Mesenchymal stem cell (in vitro differentiated cells and primary cell): Measurements from ENCODE around the gene HOMER2.

ENCODE experiments used
- DNase-seq: peaks from one replicate; pipeline ENCODE4 v3.0.0-alpha.2; 2013
- H2AFZ ChIP-seq: one replicate; pipeline ENCODE4 v1.6.1; 2013; ENCODE audit warnings: low read depth, mild to moderate bottlenecking, control low read depth, inconsistent platforms, low read length, moderate library complexity
- H2AK5ac ChIP-seq: 2 replicates; pipeline ENCODE4 v1.6.1; 2013; ENCODE audit warnings: low read length, moderate library complexity, mild to moderate bottlenecking, inconsistent platforms; ENCODE audit not compliant: severe bottlenecking
- H2BK120ac ChIP-seq: one replicate; pipeline ENCODE4 v1.6.1; 2013; ENCODE audit warnings: low read depth, mild to moderate bottlenecking, inconsistent platforms, low read length, moderate library complexity
- H2BK12ac ChIP-seq, 2 experiments: one replicate each; pipeline ENCODE4 v1.6.1; 2013; ENCODE audit warnings: inconsistent platforms in 2 of 2, low read length in 2 of 2, mild to moderate bottlenecking in 2 of 2, moderate library complexity in 2 of 2, control low read depth in 1 of 2
- H2BK15ac ChIP-seq: one replicate; pipeline ENCODE4 v1.6.1; 2013; ENCODE audit warnings: mild to moderate bottlenecking, low read depth, inconsistent platforms; ENCODE audit not compliant: poor library complexity, severe bottlenecking
- H2BK5ac ChIP-seq: 2 replicates; pipeline ENCODE4 v1.6.1; 2013; ENCODE audit warnings: low read depth, mild to moderate bottlenecking, low read length, control low read depth, inconsistent platforms; ENCODE audit not compliant: poor library complexity, severe bottlenecking
- H3K14ac ChIP-seq, 2 experiments: one replicate each; pipeline ENCODE4 v1.6.1; 2013; ENCODE audit warnings: inconsistent platforms in 2 of 2, low read length in 2 of 2, control low read depth in 1 of 2, mild to moderate bottlenecking in 1 of 2, moderate library complexity in 1 of 2
- H3K18ac ChIP-seq, 2 experiments: one replicate each; pipeline ENCODE4 v1.6.1; 2013; ENCODE audit warnings: inconsistent platforms in 2 of 2, low read length in 2 of 2, control low read depth in 1 of 2, low read depth in 1 of 2, mild to moderate bottlenecking in 1 of 2
- H3K23ac ChIP-seq, 2 experiments: one replicate each; pipeline ENCODE4 v1.6.1; 2013; ENCODE audit warnings: inconsistent platforms in 2 of 2, low read length in 2 of 2, mild to moderate bottlenecking in 2 of 2, moderate library complexity in 2 of 2, control low read depth in 1 of 2
- H3K27ac ChIP-seq: 2 replicates; pipeline ENCODE4 v1.5.1; 2013; ENCODE audit warnings: mild to moderate bottlenecking, moderate library complexity, low read length, control low read depth, inconsistent platforms; ENCODE audit not compliant: poor library complexity, severe bottlenecking
- H3K27me3 ChIP-seq, 2 experiments: 2 replicates each; pipeline versions ENCODE4 v1.6.1 to v1.7.0; 2013; ENCODE audit warnings: low read length in 2 of 2, mild to moderate bottlenecking in 2 of 2, moderate library complexity in 2 of 2, control low read depth in 1 of 2, inconsistent platforms in 1 of 2; ENCODE audit not compliant: control insufficient read depth in 1 of 2, insufficient read depth in 1 of 2
- H3K36me3 ChIP-seq, 2 experiments: 2 replicates each; pipeline versions ENCODE4 v1.6.1 to v1.7.0; 2013; ENCODE audit warnings: low read length in 2 of 2, control low read depth in 1 of 2, inconsistent platforms in 1 of 2, low read depth in 1 of 2, mild to moderate bottlenecking in 1 of 2; ENCODE audit not compliant: insufficient read depth in 2 of 2, control insufficient read depth in 1 of 2
- H3K4ac ChIP-seq, 2 experiments: one replicate each; pipeline ENCODE4 v1.6.1; 2013; ENCODE audit warnings: inconsistent platforms in 2 of 2, low read length in 2 of 2, mild to moderate bottlenecking in 2 of 2, moderate library complexity in 2 of 2, control low read depth in 1 of 2, low read depth in 1 of 2
- H3K4me1 ChIP-seq: 2 replicates; pipeline ENCODE4 v1.6.1; 2013; ENCODE audit warnings: low read depth, low read length, control low read depth; ENCODE audit not compliant: control insufficient read depth, insufficient read depth
- H3K4me2 ChIP-seq: 2 replicates; pipeline ENCODE4 v1.6.1; 2013; ENCODE audit warnings: low read length, mild to moderate bottlenecking, inconsistent platforms; ENCODE audit not compliant: poor library complexity, severe bottlenecking
- H3K4me3 ChIP-seq, 2 experiments: 2 replicates each; pipeline versions ENCODE4 v1.5.1 to v1.7.0; 2013; ENCODE audit warnings: low read length in 2 of 2, mild to moderate bottlenecking in 2 of 2, control low read depth in 1 of 2, low read depth in 1 of 2; ENCODE audit not compliant: insufficient read depth in 1 of 2
- H3K79me1 ChIP-seq: replicated peaks from 2 replicates; pipeline ENCODE4 v1.6.1; 2013; ENCODE audit warnings: mild to moderate bottlenecking, control low read depth, low read length, inconsistent platforms; ENCODE audit not compliant: poor library complexity, severe bottlenecking
- H3K9ac ChIP-seq: 2 replicates; pipeline ENCODE4 v1.7.0; 2013; ENCODE audit warnings: mild to moderate bottlenecking, low read length, moderate library complexity
- H3K9me3 ChIP-seq: 2 replicates; pipeline ENCODE4 v1.7.0; 2013; ENCODE audit warnings: mild to moderate bottlenecking, low read length; ENCODE audit not compliant: control insufficient read depth
- H4K8ac ChIP-seq: one replicate; pipeline ENCODE4 v1.6.1; 2013; ENCODE audit warnings: inconsistent platforms, mild to moderate bottlenecking, low read length, moderate library complexity
- H4K91ac ChIP-seq: one replicate; pipeline ENCODE4 v1.6.1; 2013; ENCODE audit warnings: mild to moderate bottlenecking, low read length, inconsistent platforms
- WGBS: methylation state at CpG from one replicate; pipeline ENCODE4 v1.1.7; 2013; ENCODE audit warnings: mixed read lengths; 5-methylcytosine and 5-hydroxymethylcytosine counted together

Gene HOMER2

GRCh38 chr15:82995938-82996337 is 43.4 kb upstream of the HOMER2 start:
- no peak overlapping the region for H2BK12ac ChIP-seq
- no peak overlapping the region for H2BK5ac ChIP-seq
- no peak overlapping the region for H3K4me2 ChIP-seq
- peaks cover 4% of the 10 kb centered on the region for H3K4me1 ChIP-seq
- no peak overlapping the region for H2BK15ac ChIP-seq
- no peaks in the 10 kb centered on the region for H3K9me3 ChIP-seq
- H3K4ac ChIP-seq, result no peak overlapping the region
- H3K23ac ChIP-seq, result no peak overlapping the region
- H3K18ac ChIP-seq, result no peak overlapping the region
- H3K27me3 ChIP-seq, result no peaks in the 10 kb centered on the region
- WGBS, result 100% methylated on average over 1 of the region's 3 CpGs
- no peak overlapping the region for H2AFZ ChIP-seq
- H3K4me3 ChIP-seq, result no peak overlapping the region
- peak overlapping the region; percentile 57 for H2AK5ac ChIP-seq
- H3K36me3 ChIP-seq, result peaks cover 3 to 6% of the 10 kb centered on the region in 2 experiments
- H3K27ac ChIP-seq, result no peak overlapping the region
- DNase-seq, result peak; percentile 37
- H4K8ac ChIP-seq, result no peak overlapping the region
- H3K14ac ChIP-seq, result no peak overlapping the region
- no peak overlapping the region for H4K91ac ChIP-seq
- H3K79me1 ChIP-seq, result peaks cover 3% of the 10 kb centered on the region
- no peak overlapping the region for H2BK120ac ChIP-seq
- peak overlapping the region; percentile 58 for H3K9ac ChIP-seq

- no peak overlapping the region for H4K8ac ChIP-seq
- H4K91ac ChIP-seq, result no peak overlapping the region
- H2BK120ac ChIP-seq, result no peak overlapping the region
- WGBS, result 94% methylated on average over 2 of the region's 2 CpGs
- no peak overlapping the region for H2BK15ac ChIP-seq
- H2AFZ ChIP-seq, result no peak overlapping the region
- no peak overlapping the region for H2AK5ac ChIP-seq
- no peak overlapping the region for H3K27ac ChIP-seq
- no peak overlapping the region for H3K9ac ChIP-seq
- no peaks in the 10 kb centered on the region for H3K27me3 ChIP-seq
- no peak overlapping the region for H2BK5ac ChIP-seq
- no peak overlapping the region for H3K18ac ChIP-seq
- peaks cover 3% of the 10 kb centered on the region for H3K79me1 ChIP-seq
- H3K4me1 ChIP-seq, result peaks cover 2% of the 10 kb centered on the region
- H2BK12ac ChIP-seq, result no peak overlapping the region
- H3K4me2 ChIP-seq, result no peak overlapping the region
- H3K36me3 ChIP-seq, result peaks cover 3 to 12% of the 10 kb centered on the region in 2 experiments
- no peak overlapping the region for H3K4me3 ChIP-seq
- DNase-seq, result no peak
- no peaks in the 10 kb centered on the region for H3K9me3 ChIP-seq
- H3K4ac ChIP-seq, result no peak overlapping the region
- H3K23ac ChIP-seq, result no peak overlapping the region
- no peak overlapping the region for H3K14ac ChIP-seq
Measured at GRCh38 chr15:82995076-82995475, 42.6 kb upstream of the HOMER2 start.

GRCh38 chr15:82993144-82993543 is 40.6 kb upstream of the HOMER2 start:
- H3K23ac ChIP-seq, result no peak overlapping the region
- H2AFZ ChIP-seq, result no peak overlapping the region
- H3K4me3 ChIP-seq, result no peak overlapping the region
- no peak overlapping the region for H3K9ac ChIP-seq
- H2AK5ac ChIP-seq, result no peak overlapping the region
- no peak overlapping the region for H3K18ac ChIP-seq
- no peak overlapping the region for H2BK12ac ChIP-seq
- H3K9me3 ChIP-seq, result no peaks in the 10 kb centered on the region
- H3K27ac ChIP-seq, result no peak overlapping the region
- H4K91ac ChIP-seq, result no peak overlapping the region
- no peak overlapping the region for H4K8ac ChIP-seq
- H3K4ac ChIP-seq, result no peak overlapping the region
- H3K4me1 ChIP-seq, result peaks cover 2% of the 10 kb centered on the region
- H3K4me2 ChIP-seq, result no peak overlapping the region
- H3K14ac ChIP-seq, result no peak overlapping the region
- H2BK120ac ChIP-seq, result no peak overlapping the region
- H3K79me1 ChIP-seq, result peaks cover 7% of the 10 kb centered on the region
- peaks cover 7 to 28% of the 10 kb centered on the region in 2 experiments for H3K36me3 ChIP-seq
- H2BK5ac ChIP-seq, result no peak overlapping the region
- no peak overlapping the region for H2BK15ac ChIP-seq
- 93% methylated on average over 4 of the region's 4 CpGs for WGBS
- H3K27me3 ChIP-seq, result no peaks in the 10 kb centered on the region
- DNase-seq, result no peak

GRCh38 chr15:82992436-82992998 is 40.0 kb upstream of the HOMER2 start:
- Histone ChIP-seq H3K4ac (no peak overlapping the region), H3K27ac (no peak overlapping the region), H2BK120ac (no peak overlapping the region), H3K36me3 (peaks cover 13 to 30% of the 10 kb centered on the region in 2 experiments), H3K9me3 (no peaks in the 10 kb centered on the region), H3K23ac (no peak overlapping the region), H3K14ac (no peak overlapping the region), H2AK5ac (no peak overlapping the region), H3K79me1 (peaks cover 12% of the 10 kb centered on the region), H2AFZ (no peak overlapping the region), H4K91ac (no peak overlapping the region), H2BK15ac (no peak overlapping the region), H3K18ac (no peak overlapping the region), H3K4me2 (no peak overlapping the region), H3K27me3 (no peaks in the 10 kb centered on the region), H3K4me1 (peaks cover 4% of the 10 kb centered on the region), H2BK5ac (no peak overlapping the region), H3K9ac (no peak overlapping the region), H2BK12ac (no peak overlapping the region), H4K8ac (no peak overlapping the region), H3K4me3 (no peak overlapping the region)
- DNase-seq, result no peak
- WGBS, result no CpG with 5 or more reads among the region's 3 CpGs
